Stimulated activated CD8-positive, alpha-beta memory T cell treated with anti-CD3 and anti-CD28 coated beads, Interleukin-7, amount 100 ng/mL, for 1 hour (primary cell): ENCODE measurements around the gene NCS1.
A peak's percentile ranks its signal among the peaks of the same experiment; 100 is the strongest.
"Not testable (repeated sequence)": the region's sequence is repeated elsewhere in the genome, so short reads cannot be mapped to it uniquely, and the experiment has no call there.

Source experiments
- DNase-seq, 2 donors: peaks; one replicate each; pipeline ENCODE4 v3.0.0-alpha.2; 2020; ENCODE audit warnings: low read depth in 2 of 2

The NCS1 gene

DNA sequence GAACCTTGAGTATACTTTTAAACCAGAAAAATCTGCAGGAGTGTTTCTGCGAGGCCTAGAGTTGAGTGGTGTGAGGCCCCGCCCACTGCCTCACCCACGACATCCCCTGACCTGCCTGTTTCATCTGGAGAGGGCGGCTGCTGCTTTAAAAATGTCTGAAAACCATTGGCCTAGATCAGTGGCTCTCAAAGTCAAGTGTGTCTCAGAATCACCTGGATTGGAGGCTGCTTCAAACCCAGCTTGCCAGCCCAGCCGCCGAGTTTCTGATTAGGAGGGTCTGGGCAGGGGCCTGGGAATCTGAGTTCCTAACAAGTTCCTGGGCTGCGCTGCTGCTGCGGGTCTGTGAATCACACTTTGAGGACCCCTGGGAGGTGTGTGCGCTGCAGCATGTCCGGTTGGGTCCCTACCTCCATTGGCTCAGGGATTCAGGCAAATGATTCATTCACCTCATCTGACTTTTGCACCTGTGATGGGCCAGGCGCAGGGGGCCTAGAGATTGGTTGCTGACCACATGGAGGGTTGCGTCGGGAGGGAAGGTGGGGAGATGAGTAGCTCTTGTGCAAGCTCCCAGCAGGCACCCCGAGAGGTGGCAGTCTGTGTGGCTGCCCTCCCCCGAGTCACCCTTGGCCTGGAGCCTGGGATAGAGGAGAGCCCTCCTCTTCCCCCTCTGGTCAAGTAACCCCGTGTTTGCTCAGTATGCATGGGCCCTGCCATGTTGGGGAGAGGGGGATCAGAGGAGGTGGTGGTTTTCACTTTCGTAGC is 65.7 kb downstream of the NCS1 start:
- DNase-seq: no peak

DNA sequence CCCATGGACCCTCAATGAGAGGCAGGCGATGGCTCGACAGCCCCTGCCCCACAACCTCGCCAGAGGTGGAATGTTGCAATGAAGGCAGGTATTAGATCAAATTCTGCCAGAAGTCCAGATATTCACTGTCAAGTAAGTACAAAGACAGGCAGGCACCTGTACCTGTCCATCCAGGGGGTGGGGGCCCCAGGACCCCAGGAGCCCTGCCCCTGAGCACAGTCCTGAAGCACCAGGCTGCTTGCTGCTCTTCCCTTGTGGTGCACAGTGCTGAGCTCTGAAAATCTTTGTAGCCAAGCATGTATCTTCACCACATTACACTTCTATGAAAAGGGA is 67.1 kb downstream of the NCS1 start:
- DNase-seq: no peak

DNA sequence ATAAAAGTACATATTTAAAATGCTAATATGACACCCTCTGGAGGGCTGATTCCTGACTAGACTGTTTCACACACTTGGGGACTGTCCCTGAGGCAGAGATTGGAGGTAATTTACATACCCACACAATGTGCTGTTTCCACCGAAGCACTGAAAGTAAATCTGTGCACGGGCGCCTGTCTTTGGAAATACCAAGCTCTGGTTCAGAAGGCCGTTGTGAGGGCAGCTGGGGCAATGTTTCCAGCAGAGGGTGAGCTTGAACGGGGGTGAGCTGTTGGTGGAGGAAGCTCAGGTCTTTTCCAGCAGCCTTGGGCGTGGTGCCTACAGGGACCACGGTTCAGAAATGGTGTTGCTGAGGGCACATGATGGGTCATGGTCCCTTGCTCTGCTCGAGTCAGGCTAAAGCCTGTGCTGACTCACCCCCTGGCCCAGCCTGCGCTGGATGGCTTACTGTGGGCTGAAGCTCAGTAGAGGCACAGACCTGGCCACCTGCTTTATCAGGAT is 67.6 kb downstream of the NCS1 start:
- no peak for DNase-seq

DNA sequence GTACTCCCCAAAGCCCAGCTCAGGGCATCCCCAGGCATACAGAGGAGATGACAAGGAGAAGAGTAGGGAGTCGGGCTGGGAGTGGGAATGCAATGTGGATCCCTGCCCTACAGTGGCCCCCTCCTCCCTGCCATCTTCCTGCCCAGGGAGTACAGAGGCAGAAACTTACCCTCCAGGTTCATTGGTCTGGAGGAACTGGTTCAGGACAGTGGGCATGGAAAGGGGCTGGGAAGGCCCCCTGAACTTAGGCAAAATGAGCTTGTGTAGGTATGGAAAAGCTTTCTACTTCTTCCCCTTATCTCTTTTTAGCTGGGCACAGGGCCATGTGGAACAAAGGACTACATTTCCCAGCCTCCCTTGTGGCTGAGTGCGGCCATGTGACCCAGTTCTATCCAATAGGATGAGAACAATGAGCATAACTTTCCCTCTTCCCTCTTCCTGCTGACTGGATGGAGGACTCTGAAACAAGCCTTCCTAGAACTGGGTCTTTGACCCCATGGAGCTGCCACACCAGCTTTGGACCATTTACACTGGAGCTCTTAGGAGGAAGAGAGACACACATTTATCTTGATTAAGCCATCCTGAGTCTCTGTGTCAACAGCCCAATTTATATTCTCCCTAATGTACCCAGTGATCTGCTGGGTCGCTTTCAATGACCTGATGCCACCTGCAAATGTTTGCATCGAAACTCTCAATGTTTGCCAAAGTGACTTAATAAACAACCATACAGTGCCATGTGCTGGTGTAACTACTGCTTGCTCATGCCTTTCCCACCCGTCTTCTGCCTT is 68.4 kb downstream of the NCS1 start:
- no peak for DNase-seq

DNA sequence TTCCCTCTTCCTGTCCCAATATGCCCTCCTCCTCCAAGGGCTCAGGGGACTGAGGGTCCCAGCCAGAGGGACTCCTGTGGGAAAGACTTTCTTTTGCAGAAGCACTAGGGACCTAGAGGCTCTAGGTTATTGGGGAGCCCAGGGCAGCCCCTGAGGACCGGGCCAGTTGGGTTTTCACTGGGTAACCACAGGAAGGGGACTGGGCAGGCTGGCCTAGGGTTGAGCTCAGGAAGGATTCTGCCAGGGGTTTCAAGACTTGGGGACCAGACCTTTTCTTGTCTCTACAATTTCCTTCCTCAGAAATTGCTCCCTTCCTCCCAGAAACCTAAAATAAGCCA is 69.0 kb downstream of the NCS1 start:
- DNase-seq: no peak

DNA sequence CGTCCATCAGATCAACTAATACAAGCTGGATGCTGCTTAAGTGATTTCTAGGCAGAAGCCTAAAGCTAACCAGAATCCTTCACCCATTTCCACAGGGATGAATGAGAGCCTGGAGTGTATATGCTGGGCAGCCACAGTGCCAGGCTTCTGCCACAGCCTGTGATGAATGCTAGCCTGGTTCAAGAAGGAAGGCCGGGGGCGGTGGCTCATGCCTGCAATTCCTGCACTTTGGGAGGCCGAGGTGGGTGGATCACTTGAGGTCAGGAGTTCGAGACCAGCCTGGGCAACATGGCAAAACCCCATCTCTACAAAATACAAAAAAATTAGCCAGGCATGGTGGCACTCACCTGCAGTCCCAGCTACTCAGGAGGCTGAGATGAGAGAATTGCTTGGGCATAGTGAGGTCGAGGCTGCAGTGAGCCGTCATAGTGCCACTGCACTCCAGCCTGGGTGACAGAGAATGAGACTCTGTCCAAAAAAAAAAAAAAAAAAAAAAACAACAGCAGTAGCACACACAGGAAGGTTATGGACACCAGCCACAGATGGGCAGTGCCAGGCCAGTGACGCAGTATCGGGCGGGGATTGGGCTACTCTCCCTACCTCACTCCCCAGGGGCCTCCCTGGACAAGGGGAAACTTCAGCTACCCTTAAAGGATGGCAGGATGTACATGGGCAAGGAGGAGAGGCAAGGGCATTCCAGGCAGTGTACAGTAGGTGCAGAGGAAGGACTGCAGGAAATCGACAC is 70.2 kb downstream of the NCS1 start:
- DNase-seq: no peak

DNA sequence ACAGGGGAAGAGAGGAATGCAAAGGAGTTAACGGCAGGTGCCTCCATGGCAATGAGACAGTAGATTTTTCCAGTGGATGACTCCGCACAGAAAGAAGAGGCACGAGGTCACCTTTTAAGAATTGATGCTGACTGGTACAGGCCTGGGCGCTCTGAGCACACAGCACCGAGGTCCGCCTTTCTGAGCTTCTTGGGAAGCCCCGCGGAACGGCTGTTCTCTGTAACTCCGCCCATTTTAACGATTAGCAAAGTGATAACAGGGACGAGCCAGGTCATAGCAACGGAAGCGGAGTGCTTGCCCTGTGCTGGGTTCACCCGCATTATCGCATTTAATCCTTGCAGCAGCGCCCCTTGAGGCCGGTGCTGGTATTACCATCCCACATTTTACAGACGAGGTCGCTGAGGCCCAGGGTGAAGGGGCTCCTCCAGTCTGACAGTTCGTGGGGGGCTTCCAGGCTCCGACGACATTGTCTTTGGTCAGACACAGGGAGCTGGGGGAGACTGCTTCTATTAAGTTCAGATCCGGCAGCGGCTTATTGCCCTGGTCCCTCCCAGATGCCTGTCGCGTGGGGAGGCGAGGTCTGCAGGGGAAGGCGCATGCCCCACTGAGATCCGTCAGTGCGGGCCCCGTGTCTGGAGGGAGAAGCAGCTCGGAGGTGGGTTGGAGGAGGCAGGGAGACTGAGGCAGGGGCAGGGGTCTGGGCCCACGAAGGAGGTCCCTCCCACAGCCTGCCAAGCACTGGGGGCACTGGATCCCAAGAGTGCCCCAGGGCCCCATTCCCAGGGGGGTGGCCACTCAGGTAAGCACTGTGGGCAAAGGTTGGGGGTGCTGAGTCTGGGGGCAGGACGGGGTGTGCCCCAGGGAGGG is 71.0 kb downstream of the NCS1 start:
- DNase-seq: peak; percentile 61 to 77

DNA sequence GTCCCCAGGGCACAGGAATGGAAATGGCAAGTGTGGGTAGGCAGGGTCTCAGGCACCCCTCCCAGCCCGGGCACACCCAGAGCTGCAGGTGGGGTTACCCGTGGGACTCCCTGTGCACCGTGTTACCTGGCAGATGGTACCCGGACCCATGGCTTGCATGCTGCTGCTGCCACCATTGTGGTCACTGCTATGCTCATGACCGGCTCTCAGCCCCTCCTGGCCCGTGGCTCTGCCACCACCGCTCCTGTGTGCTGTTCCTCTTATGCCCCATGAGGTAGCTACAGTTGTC is 71.6 kb downstream of the NCS1 start:
- no peak for DNase-seq

DNA sequence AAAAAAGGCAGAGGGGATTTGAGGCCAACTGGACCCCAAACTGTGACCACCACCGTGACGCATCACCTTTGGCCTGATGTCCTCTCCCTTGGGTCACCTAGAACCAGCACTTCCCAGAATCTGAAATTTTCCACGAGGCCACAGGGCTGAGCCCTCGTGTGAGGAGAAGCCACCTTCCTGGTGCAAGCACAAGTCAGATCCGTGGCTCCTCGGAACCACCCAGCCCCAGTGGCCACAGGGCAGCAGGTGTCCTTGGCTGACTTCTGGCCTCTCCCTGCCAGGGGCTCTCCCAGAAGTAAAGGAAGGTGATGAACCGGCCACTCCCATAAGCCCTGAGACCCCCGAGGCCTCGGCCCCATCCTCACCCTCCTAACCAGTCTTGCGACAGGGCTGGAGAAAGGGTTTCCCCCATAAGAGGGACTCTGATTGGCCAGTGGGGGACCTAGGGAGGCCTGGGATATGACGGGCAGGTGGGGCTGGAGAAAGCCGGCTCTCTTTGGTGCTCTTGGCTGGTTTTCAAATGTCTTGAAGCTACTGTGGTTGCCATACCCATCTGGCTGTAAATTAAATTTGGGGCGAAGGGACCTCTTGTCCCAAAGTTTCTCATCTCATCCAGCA is 72.5 kb downstream of the NCS1 start:
- DNase-seq: no peak

DNA sequence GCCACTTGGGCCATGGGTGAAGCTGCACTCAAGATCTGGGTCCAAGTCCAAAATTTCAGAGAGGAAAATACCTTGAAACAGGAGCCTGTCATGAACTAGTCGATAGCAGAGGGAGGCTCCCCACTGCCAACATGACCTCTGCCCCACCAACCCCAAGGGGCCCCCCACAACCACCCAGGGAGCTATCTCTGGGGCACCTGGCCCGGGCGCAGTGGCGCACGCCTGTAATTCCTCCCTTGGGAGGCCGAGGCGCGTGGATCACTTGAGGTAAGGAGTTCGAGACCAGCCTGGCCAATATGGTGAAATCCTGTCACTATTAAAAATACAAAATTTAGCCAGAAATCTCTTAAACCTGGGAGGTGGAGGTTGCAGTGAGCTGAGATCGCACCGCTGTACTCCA is 73.3 kb downstream of the NCS1 start:
- DNase-seq: no peak

DNA sequence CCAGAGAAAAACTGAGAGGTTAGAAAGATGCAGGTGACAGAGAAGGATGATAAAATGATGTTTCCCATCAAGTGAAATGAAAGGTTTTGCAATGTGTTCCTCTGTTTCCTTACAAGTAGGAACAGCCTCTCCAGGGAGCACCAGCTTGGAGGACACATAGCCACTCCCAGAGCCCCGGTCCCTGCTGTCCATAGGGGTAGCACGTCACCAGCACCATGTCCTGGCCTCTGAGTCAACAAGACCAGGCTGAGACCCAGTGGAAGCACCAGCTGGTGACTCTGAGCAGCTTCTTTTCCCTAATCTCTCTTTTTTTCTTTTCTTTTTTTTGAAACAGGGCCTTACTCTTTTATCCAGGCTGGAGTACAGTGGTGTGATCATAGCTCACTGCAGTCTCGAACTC is 73.9 kb downstream of the NCS1 start:
- no peak for DNase-seq

DNA sequence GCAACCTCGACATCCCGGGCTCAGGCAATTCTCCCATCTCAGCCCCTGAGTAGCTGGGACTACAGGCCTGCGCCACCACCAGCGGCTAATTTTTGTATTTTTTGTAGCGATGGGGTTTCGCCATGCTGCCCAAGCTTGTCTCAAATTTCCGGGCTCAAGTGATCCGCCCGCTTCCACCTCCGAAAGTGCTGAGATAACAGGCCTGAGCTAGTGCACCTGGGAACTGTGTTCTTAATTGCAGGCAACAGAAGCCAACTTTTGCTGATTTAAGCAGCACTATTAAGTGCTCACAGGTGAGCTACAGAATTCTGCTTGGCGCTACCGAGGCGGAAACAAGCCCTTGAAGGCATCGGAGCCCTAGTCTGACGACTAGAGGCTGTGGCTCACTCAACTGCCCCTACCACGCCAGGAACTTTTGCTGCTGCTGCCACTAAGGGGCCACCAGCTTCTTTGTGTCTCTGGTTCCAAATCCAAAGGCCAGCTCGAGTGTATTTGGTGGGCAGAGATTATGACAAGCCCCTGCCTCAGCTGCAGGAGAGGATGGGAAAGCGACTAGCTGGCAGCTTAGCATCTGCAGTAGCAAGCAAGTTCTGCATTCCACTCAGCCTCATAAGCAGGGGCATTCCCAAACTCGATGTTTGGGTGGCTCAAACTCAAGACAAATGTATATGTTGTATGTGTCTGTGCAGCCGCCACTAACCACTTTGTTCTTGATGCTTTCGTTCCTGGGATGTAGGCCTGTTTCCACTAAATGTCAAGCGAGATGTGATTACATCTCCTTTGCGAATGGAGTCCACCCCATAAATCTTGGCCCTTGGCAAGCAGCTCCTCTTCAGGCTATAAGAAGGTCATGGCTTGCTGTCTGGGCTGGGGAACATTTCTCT is 82.8 kb downstream of the NCS1 start:
- no peak for DNase-seq

DNA sequence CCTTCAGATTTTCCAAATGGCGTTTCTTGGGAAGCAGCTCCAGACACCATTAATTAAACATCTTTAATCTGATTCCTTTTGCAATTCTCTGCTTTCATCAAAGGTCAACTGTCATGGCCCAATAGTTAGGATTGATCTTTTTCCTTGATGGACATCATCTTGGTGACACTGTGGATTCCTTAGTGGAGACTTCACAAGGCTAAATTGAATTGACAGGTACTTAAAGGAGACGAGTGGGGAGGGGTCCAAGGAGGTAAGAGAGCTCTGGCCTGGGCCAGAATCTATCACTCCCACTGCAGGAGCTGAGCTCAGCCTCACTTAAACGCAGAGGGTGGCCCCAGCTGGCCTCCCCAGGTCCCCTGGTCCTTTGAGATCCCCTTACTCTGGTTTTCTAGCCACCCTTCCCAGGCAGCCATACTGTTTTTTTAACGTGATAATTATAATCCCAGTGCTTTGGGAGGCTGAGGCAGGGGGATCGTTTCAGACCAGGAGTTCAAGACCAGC is 83.5 kb downstream of the NCS1 start:
- no peak for DNase-seq

DNA sequence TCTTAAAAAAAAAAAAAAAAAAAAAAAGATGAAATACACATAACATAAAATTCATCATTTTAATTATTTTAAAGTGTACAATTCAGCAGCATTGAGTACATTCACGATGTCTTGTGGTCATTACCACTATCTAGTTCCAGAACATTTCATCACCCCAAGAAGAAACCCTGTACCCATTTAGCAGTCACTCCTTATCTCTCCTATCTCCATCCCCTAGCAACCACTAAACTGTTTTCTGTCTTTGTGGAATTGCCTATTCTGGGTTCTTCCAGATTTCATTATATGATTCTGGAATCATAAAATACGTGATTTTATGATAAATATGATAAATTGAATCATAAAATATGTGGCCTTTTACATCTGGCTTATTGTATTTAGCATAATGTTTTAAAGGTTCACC is 84.4 kb downstream of the NCS1 start:
- no peak for DNase-seq

DNA sequence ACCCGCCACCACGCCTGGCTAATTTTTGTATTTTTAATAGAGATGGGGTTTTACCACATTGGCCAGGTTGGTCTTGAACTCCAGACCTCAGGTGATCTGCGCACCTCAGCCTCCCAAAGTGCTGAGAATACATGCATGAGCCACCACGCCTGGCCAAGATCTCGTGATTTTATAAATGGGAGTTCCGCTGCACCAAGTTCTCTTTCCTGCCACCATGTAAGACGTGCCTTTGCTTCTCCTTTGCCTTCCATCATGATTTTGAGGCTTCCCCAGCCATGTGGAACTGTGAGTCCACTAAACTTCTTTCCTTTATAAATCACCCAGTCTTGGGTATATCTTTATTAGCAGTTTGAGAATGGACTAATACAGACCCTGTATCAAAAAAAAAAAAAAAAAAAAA is 85.9 kb downstream of the NCS1 start:
- DNase-seq: not testable (repeated sequence)

DNA sequence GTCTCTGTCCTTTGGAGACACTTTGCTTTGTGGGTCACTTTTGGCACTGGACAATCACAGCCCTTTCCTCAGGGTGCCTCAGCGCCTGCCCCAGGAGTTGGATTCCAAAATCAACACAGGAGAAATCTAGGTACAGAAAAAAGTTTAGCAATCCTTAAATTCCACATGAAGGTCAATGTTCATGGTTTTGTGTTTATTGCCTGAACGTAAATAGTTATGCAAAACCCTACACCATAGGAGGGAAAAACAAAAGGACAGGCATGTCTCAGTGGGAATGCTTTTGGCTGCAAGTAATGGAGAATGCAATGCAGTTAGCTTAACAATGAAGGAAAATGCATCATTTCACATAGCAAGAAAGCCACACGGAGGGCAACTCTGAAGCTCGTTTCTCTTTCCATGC is 86.8 kb downstream of the NCS1 start:
- no peak for DNase-seq

DNA sequence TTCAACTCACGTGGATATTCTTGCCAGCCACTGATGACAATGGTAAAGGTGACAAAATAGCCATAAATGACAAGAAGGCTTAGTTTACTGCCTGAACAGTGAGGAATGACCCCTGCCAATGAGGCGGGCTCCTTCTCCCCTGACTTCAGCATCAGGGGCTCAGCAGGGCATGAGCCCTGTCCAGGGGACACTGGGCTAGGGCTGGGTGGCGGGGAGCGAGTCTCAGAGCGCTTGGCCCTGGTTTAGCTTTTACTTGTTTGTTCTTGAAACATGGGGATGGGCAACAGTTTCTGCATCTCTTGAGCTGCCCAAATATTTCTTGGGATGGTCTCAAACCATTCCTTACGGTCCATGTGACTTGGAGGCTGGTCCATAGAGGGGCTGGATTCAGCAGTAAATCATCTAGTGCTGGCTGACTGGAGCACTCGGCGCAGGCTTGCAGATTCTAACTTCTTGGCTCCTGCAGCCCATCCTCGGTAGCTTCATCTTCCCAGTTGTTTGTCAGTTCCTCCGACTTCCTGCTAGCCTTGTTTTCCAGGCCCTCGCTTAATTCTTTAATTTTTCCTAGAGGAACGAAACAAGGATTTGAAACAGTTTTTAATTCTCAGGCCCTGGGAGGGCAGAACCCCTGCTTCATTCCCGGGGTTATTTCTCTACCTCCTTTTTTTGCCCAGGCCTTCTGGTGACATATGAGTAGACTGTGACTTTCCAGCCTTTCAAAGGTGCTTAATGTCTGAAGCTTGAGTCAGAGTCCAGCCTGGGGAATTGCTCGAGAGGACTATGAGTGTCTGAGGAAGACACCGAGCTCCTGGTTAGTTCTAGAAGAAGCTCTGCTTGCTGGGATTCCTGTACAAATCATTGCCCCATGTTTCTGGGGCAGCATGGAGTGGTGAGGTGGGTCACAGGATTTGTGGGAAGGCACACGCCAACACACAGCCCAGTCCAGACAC is 88.9 kb downstream of the NCS1 start:
- DNase-seq: no peak

DNA sequence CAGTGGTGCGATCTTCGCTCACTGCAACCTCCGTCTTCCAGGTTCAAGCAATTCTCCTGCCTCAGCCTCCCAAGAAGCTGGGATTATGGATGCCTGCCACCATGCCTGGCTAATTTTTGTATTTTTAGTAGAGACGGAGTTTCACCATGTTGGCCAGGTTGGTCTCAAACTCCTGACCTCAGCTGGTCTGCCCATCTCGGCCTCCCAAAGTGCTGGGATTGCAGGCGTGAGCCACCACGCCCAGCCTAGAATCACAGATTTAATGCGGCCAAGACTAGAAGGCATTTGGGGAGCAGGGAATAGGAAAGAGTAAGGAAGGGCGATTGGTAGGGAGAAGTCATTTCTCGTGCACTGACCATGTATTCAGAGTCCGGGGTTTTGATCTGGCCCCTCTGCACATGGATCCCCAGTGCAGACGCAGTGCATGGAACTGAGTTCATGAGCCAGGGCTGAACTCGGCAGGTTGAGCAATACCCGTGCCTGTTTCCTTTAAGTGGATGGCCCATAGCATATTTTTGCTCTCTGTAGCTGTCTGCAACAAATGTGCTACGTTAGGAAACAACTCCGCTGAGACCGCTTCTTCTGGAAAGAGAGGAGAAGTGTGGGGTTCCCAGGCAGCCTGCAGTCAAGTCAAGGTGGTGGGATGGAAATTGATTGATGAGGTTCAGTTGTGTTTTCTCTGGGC is 90.0 kb downstream of the NCS1 start:
- no peak for DNase-seq

DNA sequence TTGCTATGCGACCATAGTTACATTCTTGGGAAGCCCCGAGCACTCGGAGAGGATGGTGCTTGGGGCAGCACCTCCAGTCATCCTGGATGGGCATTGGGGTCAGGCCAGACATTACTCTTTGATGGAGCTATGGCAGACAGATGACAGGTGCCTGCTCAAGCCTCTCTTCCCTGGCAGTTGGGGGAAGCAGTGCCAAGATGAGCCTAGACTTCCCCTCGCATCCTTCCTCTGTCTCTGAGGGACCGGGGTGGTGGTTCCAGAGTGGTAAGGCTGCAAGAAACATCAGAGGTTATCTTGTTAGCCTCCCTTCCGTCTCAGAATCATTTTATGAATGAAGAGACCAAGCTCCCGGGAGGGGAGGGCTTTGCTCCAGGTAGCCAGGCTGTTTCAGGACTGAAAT is 90.6 kb downstream of the NCS1 start:
- DNase-seq: no peak
